Osteocyte (in vitro differentiated cells): ENCODE data around the gene GRAMD2B. TPM values are rescaled to one million over a fixed set of nuclear protein-coding genes. Genes with fewer than 3 reads are reported as not detected.

Source experiments
- DNase-seq: peaks from one replicate; pipeline ENCODE4 v3.0.0; 2021; ENCODE audit warnings: mixed read lengths; ENCODE audit not compliant: unreplicated experiment; ENCODE audit errors: extremely low spot score
- H3K27ac Mint-ChIP-seq: one replicate; pipeline ENCODE4 v1.8.0; 2021; ENCODE audit warnings: mild to moderate bottlenecking, mixed read lengths; ENCODE audit not compliant: unreplicated experiment
- H3K27me3 Mint-ChIP-seq: one replicate; pipeline ENCODE4 v1.8.0; 2021; ENCODE audit warnings: mixed read lengths; ENCODE audit not compliant: unreplicated experiment
- H3K36me3 Mint-ChIP-seq: one replicate; pipeline ENCODE4 v1.8.0; 2021; ENCODE audit warnings: mixed read lengths; ENCODE audit not compliant: unreplicated experiment
- H3K4me1 Mint-ChIP-seq: one replicate; pipeline ENCODE4 v1.8.0; 2021; ENCODE audit warnings: mixed read lengths; ENCODE audit not compliant: unreplicated experiment
- H3K4me3 Mint-ChIP-seq: one replicate; pipeline ENCODE4 v1.8.0; 2021; ENCODE audit warnings: mild to moderate bottlenecking, moderate library complexity, mixed read lengths; ENCODE audit not compliant: unreplicated experiment
- H3K9me3 Mint-ChIP-seq: one replicate; pipeline ENCODE4 v1.8.0; 2021; ENCODE audit warnings: mixed read lengths; ENCODE audit not compliant: unreplicated experiment
- CTCF ChIP-seq: fragments of 200-600 bp; sonication (generic); IDR thresholded peaks from 2 replicates; pipeline ENCODE4 v1.5.0; 2021; ENCODE audit warnings: antibody characterized with exemption, mild to moderate bottlenecking, moderate library complexity
- total RNA-seq: library from RNA; stranded (reverse); gene quantifications from 2 replicates; pipeline ENCODE4 v1.2.1, GENCODE V29; 2021

GRAMD2B gene
- total RNA-seq, 1 donor from 2014 or later, result 93.7 TPM

- no peak for TF ChIP-seq CTCF
- Mint-ChIP-seq H3K4me3 (no peak overlapping the region), H3K27ac (no peak overlapping the region), H3K9me3 (no peaks in the 10 kb centered on the region), H3K4me1 (peaks cover 45% of the 10 kb centered on the region), H3K36me3 (no peaks in the 10 kb centered on the region), H3K27me3 (no peaks in the 10 kb centered on the region)
- no peak for DNase-seq
Observed at GRCh38 chr5:126534553-126534952, 111.3 kb downstream of the GRAMD2B start.

GRCh38 chr5:126535856-126536545 is 112.8 kb downstream of the GRAMD2B start:
- H3K9me3 Mint-ChIP-seq, result no peaks in the 10 kb centered on the region
- no peak for TF ChIP-seq CTCF
- peaks cover 40% of the 10 kb centered on the region for H3K4me1 Mint-ChIP-seq
- no peak overlapping the region for H3K4me3 Mint-ChIP-seq
- DNase-seq, result no peak
- peak overlapping the region; percentile 65 for H3K27ac Mint-ChIP-seq
- H3K36me3 Mint-ChIP-seq, result no peaks in the 10 kb centered on the region
- no peaks in the 10 kb centered on the region for H3K27me3 Mint-ChIP-seq

DNA sequence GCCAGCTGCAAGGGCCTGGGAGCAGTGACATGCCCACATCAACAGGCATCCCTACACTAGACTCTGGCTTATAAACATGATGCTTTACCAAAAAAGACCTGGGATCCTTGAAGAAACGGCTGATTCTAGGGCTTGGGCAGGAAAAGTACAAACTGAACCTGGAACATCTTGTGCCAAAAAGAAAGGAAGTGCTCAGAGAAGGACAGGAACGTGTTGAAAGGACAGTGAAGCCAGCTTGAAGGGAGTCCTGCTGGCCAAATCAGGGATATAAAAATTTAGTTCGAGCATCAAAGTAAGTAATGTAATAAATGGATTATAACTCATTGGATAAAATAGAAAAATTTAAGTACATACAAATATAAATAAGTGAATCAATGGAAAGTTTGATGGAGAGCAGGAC is 113.7 kb downstream of the GRAMD2B start:
- peak; percentile 29 for TF ChIP-seq CTCF
- no peaks in the 10 kb centered on the region for H3K27me3 Mint-ChIP-seq

DNA sequence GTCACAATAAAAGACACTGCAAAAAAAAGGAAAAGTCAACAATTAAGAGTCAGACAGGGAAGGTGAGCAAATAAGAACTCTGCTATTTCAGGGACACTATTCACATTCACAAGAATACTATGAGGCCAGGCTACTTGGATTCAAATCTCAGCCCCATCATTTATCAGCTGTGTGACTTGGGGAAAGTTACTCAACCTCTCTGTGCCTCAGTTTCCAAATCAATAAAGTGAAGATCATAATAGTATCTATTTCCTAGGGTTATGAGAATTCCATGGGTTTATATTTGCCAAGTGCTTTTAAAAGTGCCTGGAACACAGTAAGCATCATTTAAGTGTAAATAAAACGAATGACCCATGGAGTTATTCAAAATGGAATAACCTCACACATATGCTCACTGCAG is 115.4 kb downstream of the GRAMD2B start:
- Mint-ChIP-seq H3K27me3 (no peaks in the 10 kb centered on the region), H3K4me1 (peaks cover 24% of the 10 kb centered on the region), H3K4me3 (no peak overlapping the region), H3K36me3 (peaks cover 4% of the 10 kb centered on the region), H3K27ac (peak overlapping the region; percentile 97), H3K9me3 (no peaks in the 10 kb centered on the region)
- DNase-seq, result no peak
- no peak for TF ChIP-seq CTCF

More for the DNA sequence above, 113.7 kb downstream of the GRAMD2B start:
- no peaks in the 10 kb centered on the region for H3K36me3 Mint-ChIP-seq
- H3K4me3 Mint-ChIP-seq, result no peak overlapping the region
- peaks cover 31% of the 10 kb centered on the region for H3K4me1 Mint-ChIP-seq
- DNase-seq, result peak; percentile 13
- no peaks in the 10 kb centered on the region for H3K9me3 Mint-ChIP-seq
- H3K27ac Mint-ChIP-seq, result peak overlapping the region; percentile 97

DNA sequence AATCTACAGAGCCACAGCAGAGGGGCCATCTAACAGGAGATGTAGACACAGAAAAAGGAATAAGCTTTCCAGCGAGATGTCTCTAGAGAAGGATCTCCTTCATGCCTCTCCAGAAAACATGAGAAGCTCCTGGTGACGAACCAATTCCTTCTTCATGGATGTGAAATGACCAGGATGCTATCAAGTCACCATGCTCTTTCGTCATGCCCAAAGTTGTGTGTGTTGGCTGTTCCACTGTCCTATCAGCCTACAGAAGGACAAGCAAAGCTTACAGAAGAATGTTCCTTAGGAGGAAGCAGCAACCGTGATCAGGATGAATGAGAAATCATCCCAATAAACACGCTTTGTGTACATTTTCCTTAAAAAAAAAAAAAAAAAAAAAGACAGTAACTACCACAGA is 117.4 kb downstream of the GRAMD2B start:
- Mint-ChIP-seq H3K4me1 (peaks cover 24% of the 10 kb centered on the region), H3K4me3 (no peak overlapping the region), H3K27ac (no peak overlapping the region), H3K9me3 (no peaks in the 10 kb centered on the region), H3K27me3 (no peaks in the 10 kb centered on the region), H3K36me3 (peaks cover 15% of the 10 kb centered on the region)
- no peak for TF ChIP-seq CTCF
- DNase-seq, result no peak
